ENCODE data around the gene CLK3.

CLK3 gene

DNA sequence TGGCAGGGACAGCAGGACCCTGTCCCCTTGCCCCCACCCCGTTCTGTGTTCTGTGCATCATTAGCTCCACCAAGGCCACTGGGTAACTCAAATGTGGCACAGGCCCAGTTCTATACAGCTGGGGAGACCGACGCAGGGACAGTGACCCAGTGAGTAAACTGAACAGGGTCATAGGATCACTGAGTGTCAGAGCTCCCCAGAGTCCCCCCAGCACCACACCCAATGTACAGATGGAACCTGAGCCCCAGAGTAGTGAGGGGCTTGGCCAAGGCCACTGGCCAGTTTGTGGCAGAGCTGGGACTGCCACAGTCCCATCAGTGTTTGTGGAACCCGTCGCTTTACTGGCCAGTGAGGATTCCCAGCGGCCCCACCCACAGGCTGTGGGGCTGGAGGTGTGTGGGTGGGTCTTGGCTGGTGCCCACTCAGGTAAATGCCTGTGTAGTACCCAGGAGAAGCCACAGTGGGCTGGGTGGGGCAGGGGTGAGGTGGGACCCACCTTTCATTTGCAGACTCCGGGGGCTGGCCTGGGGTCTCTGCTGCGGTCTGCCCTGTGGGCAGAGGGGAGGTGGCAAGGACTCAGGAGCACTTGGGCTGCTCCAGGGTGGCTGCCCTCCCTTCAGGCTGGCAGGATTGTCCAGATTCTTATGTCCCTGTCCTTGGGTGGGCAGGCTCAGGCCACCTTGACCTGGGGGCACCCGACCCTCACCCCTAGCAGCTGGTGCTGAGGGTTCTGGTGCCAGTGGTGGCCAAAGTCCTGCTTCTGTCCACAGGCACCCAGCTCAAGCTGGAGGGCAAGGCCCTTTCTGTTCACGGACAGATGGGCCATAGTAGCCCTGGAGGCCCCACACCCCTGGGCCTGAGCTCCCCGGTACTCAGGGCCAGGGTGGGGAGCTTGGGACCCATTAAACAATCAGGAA, 11.6 kb upstream of the CLK3 start:
- H3K27ac ChIP-seq (ENCODE audit: low read depth, low read length): no peak overlapping the region
- H3K4me3 ChIP-seq (ENCODE audit: low read depth in 1 of 2, low read length in 2 of 2): no peak overlapping the region
- H3K27me3 ChIP-seq (ENCODE audit: control insufficient read depth in 1 of 2, insufficient read depth in 2 of 2, low read length in 2 of 2): no peaks in the 10 kb centered on the region
- no peaks in the 10 kb centered on the region for H3K36me3 ChIP-seq (ENCODE audit: insufficient read depth, low read length)
- H3K9me3 ChIP-seq (ENCODE audit: low read length): no peaks in the 10 kb centered on the region
- H3K9ac ChIP-seq (ENCODE audit: low read length): no peak overlapping the region
- peaks cover 18% of the 10 kb centered on the region for H3K4me1 ChIP-seq (ENCODE audit: insufficient read depth, low read length)

DNA sequence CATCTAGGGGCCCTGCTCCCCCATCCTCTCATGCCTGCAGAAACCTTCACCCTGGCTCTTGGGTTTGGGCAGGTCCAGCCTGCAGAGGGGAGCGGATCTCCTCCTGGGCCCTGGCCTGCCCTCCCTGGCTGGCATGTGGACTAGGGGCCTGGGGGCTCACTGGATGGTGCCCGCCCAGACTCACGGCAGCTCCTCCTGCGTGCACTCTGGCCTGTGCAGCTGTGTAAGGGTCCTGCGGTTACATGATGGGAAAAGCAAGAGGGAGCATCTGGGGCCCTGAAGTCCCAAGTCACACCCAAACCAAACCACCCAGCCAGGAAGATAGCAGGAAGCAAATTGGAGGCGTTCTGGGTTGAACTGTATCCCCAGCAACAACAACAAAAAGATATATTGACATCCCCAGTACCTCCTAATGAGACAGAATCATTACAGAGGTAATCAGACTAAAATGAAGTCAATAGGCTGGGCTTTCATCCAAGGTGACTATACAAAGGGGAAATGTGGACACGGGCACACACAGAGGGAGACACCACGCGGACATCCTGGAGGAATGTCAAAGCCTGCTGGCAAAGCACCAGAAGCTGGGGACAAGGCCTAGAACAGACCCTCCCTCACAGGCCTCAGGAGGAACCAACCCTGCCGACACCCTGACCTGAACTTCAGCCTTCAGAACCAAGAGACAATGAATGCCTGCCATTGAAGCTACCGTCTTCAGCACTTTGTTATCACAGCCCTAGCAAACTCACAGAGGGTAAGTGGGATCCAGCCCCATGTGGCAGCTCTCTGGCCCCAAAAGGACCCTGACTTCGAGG, 10.4 kb upstream of the CLK3 start:
- peaks cover 8% of the 10 kb centered on the region for H3K4me1 ChIP-seq (ENCODE audit: insufficient read depth, low read length)
- no peak overlapping the region for H3K4me3 ChIP-seq (ENCODE audit: low read depth in 1 of 2, low read length in 2 of 2)
- H3K27me3 ChIP-seq (ENCODE audit: control insufficient read depth in 1 of 2, insufficient read depth in 2 of 2, low read length in 2 of 2): no peaks in the 10 kb centered on the region
- H3K36me3 ChIP-seq (ENCODE audit: insufficient read depth, low read length): no peaks in the 10 kb centered on the region
- no peaks in the 10 kb centered on the region for H3K9me3 ChIP-seq (ENCODE audit: low read length)
- H3K27ac ChIP-seq (ENCODE audit: low read depth, low read length): no peak overlapping the region
- H3K9ac ChIP-seq (ENCODE audit: low read length): no peak overlapping the region

DNA sequence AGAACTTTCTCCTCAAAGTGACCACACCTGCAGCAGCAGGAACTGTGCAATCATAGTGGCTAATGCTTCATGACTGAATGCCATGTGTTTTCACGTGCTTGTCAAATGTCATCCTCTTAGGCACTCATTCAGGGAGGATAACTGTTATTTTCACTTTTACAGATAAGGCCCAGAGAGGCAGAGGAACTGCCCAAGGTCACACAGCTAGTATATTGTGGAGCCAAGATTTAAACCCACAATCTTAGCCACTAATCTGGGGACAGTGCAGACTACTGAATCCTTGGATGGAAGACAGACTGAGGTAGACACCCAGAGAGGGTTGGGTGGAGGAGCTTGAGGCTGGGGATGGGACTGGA, 9.9 kb upstream of the CLK3 start:
- no peaks in the 10 kb centered on the region for H3K9me3 ChIP-seq (ENCODE audit: low read length)
- no peak overlapping the region for H3K4me3 ChIP-seq (ENCODE audit: low read depth in 1 of 2, low read length in 2 of 2)
- no peaks in the 10 kb centered on the region for H3K27me3 ChIP-seq (ENCODE audit: control insufficient read depth in 1 of 2, insufficient read depth in 2 of 2, low read length in 2 of 2)
- H3K4me1 ChIP-seq (ENCODE audit: insufficient read depth, low read length): peaks cover 2% of the 10 kb centered on the region
- H3K9ac ChIP-seq (ENCODE audit: low read length): no peak overlapping the region
- no peaks in the 10 kb centered on the region for H3K36me3 ChIP-seq (ENCODE audit: insufficient read depth, low read length)
- no peak overlapping the region for H3K27ac ChIP-seq (ENCODE audit: low read depth, low read length)

DNA sequence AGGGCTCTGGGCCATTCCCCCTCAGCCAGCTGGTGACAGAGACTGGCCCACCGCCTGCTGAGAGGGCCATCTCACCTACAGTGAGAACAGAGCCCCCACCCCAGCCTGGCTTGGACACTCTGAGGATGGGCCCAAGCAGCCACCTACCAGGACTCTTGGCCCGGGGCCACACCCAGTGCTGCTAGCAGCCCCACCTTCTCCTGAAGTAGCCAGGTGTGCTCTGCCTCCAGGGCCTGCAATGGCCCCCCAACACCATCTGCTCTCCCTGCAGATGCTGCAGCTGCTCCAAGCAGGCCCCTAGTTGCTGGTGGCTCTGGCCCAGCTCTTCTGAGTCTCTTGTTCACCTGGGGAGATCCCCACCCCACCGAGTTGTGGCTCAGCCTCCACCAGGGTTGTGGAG, 6.8 kb upstream of the CLK3 start:
- H3K4me1 ChIP-seq (ENCODE audit: insufficient read depth, low read length): peaks cover under 1% of the 10 kb centered on the region
- no peak overlapping the region for H3K27ac ChIP-seq (ENCODE audit: low read depth, low read length)
- no peak overlapping the region for H3K4me3 ChIP-seq (ENCODE audit: low read depth in 1 of 2, low read length in 2 of 2)
- H3K36me3 ChIP-seq (ENCODE audit: insufficient read depth, low read length): no peaks in the 10 kb centered on the region
- H3K9me3 ChIP-seq (ENCODE audit: low read length): no peaks in the 10 kb centered on the region
- H3K27me3 ChIP-seq (ENCODE audit: control insufficient read depth in 1 of 2, insufficient read depth in 2 of 2, low read length in 2 of 2): no peaks in the 10 kb centered on the region
- no peak overlapping the region for H3K9ac ChIP-seq (ENCODE audit: low read length)

DNA sequence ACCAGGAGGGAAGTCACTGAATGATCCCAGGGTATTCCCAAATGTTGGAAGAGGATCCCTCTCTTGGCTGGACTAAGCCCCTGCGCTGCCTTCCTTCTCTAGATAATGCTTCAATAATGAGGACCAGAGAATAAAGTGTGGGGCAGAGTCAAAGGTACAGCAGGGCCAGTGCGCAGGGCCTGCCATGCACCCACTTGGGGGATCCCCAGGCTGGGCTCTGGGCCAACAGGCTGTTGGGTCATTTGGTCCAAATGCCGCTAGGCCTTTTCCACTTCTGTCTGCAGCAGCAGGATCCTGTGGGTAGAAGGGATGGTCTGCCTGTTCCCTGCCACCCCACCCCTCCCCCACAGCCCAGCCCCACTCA, 5.7 kb upstream of the CLK3 start:
- Histone ChIP-seq H3K9ac (ENCODE audit: low read length) (no peak overlapping the region), H3K4me3 (ENCODE audit: low read depth in 1 of 2, low read length in 2 of 2) (no peak overlapping the region), H3K27me3 (ENCODE audit: control insufficient read depth in 1 of 2, insufficient read depth in 2 of 2, low read length in 2 of 2) (no peaks in the 10 kb centered on the region)

DNA sequence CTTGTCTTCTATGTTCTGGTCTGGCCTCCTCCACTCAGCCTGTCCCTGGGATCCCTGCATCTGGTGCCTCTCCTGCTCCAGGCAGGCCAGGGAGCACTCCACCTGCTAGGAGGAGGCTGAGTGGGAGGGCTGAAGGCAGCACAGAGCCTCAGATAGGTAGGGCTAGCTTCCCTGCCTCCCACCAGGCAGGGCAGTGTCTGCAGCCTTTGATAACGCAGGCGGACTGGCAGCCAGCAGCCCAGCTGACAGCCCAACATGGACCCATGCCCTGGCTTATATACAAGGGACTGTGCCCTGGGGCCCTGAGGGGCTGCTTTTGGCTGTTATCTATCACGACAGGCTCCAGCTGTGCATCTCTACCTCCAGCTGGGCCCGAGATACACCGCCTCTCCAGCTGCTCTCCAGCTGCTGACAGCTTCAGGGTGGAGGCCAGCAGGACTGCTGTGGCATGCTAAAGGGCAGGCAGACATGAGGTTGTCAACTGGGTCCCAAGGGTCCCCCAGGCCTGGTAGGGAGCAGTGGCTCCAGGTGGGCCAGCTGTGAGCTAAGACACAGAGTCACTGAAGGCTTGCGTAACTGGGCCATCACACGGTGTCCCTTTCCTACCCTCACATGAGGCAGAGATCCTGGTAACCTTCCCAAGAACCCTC, 5.2 kb upstream of the CLK3 start:
- H3K27me3 ChIP-seq (ENCODE audit: control insufficient read depth in 1 of 2, insufficient read depth in 2 of 2, low read length in 2 of 2): no peaks in the 10 kb centered on the region
- no peak overlapping the region for H3K9ac ChIP-seq (ENCODE audit: low read length)
- H3K9me3 ChIP-seq (ENCODE audit: low read length): no peaks in the 10 kb centered on the region
- peaks cover 6% of the 10 kb centered on the region for H3K4me1 ChIP-seq (ENCODE audit: insufficient read depth, low read length)
- no peak overlapping the region for H3K4me3 ChIP-seq (ENCODE audit: low read depth in 1 of 2, low read length in 2 of 2)
- no peak overlapping the region for H3K27ac ChIP-seq (ENCODE audit: low read depth, low read length)
- no peaks in the 10 kb centered on the region for H3K36me3 ChIP-seq (ENCODE audit: insufficient read depth, low read length)

More for the DNA sequence above, 5.7 kb upstream of the CLK3 start:
- H3K36me3 ChIP-seq (ENCODE audit: insufficient read depth, low read length): no peaks in the 10 kb centered on the region
- H3K9me3 ChIP-seq (ENCODE audit: low read length): no peaks in the 10 kb centered on the region
- peaks cover 6% of the 10 kb centered on the region for H3K4me1 ChIP-seq (ENCODE audit: insufficient read depth, low read length)
- no peak overlapping the region for H3K27ac ChIP-seq (ENCODE audit: low read depth, low read length)

DNA sequence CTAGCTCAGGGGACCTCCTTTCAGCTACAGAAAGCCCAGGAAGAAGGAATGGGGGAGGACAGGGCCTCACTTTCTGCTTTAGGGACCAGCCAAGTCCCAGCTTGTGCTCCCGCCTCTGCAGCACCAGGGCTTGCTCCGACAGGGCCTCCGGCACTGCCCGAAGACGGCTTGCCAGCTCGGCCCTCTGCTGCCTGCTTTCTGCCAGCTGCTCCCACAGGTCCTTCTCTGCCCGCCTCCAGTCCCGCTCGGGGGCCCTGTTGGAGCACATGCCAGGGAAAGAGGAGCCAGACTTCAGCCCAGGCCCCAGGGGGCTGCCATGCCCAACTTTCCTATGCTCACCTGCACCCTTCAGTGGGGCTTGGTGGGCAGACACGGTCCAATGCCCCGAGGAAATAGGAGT, 4.3 kb upstream of the CLK3 start:
- Histone ChIP-seq H3K4me3 (ENCODE audit: low read depth in 1 of 2, low read length in 2 of 2) (no peak overlapping the region), H3K9ac (ENCODE audit: low read length) (no peak overlapping the region), H3K9me3 (ENCODE audit: low read length) (no peaks in the 10 kb centered on the region), H3K4me1 (ENCODE audit: insufficient read depth, low read length) (peaks cover 7% of the 10 kb centered on the region), H3K27me3 (ENCODE audit: control insufficient read depth in 1 of 2, insufficient read depth in 2 of 2, low read length in 2 of 2) (no peaks in the 10 kb centered on the region), H3K36me3 (ENCODE audit: insufficient read depth, low read length) (no peaks in the 10 kb centered on the region), H3K27ac (ENCODE audit: low read depth, low read length) (no peak overlapping the region)

DNA sequence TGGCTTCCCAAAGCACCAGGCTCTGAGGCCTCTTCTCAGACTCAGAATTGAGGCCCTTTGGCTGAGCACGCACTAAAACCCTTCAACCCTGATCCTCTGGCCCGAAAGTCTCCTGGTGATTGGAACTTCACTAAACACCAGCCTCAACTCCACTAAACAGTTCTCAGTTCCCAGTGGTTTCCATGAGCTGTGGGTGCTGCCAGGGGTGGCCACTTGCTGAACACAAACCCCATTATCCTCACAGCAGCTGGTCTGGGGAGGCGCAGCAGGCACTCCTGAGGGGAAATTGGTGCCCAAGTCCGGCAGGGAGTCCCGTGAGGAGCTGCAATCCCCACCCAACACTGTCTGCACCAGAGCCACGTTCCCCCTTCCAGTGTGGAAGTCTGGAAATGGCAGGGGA, 3.8 kb upstream of the CLK3 start:
- H3K4me3 ChIP-seq (ENCODE audit: low read depth in 1 of 2, low read length in 2 of 2): no peak overlapping the region
- H3K9me3 ChIP-seq (ENCODE audit: low read length): no peaks in the 10 kb centered on the region
- no peaks in the 10 kb centered on the region for H3K27me3 ChIP-seq (ENCODE audit: control insufficient read depth in 1 of 2, insufficient read depth in 2 of 2, low read length in 2 of 2)
- H3K36me3 ChIP-seq (ENCODE audit: insufficient read depth, low read length): no peaks in the 10 kb centered on the region
- no peak overlapping the region for H3K27ac ChIP-seq (ENCODE audit: low read depth, low read length)
- H3K9ac ChIP-seq (ENCODE audit: low read length): no peak overlapping the region
- H3K4me1 ChIP-seq (ENCODE audit: insufficient read depth, low read length): peaks cover 12% of the 10 kb centered on the region

DNA sequence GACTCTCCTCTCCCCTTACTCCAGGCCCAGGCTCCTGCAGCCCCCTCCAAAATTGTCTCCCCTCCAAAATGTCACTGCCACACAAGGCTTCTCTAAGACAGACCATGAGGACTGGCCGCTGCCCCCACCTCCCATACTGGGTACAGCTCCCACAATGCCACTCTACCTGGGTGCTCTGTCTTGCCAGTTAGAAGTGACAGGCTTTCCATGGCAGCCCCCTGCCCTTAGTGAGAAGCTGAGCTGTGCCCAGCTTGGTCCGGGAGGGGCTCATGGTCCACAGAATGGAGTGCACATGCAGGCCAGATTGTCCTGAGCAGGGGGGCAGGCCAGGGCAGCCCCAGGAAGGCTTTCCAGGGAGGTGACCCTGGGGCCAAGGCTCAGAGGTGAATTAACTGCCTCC, 3.0 kb upstream of the CLK3 start:
- no peaks in the 10 kb centered on the region for H3K36me3 ChIP-seq (ENCODE audit: insufficient read depth, low read length)
- H3K27me3 ChIP-seq (ENCODE audit: control insufficient read depth in 1 of 2, insufficient read depth in 2 of 2, low read length in 2 of 2): no peaks in the 10 kb centered on the region
- peaks cover 21% of the 10 kb centered on the region for H3K4me1 ChIP-seq (ENCODE audit: insufficient read depth, low read length)
- no peak overlapping the region for H3K9ac ChIP-seq (ENCODE audit: low read length)
- no peaks in the 10 kb centered on the region for H3K9me3 ChIP-seq (ENCODE audit: low read length)
- H3K4me3 ChIP-seq (ENCODE audit: low read depth in 1 of 2, low read length in 2 of 2): no peak overlapping the region
- H3K27ac ChIP-seq (ENCODE audit: low read depth, low read length): no peak overlapping the region

DNA sequence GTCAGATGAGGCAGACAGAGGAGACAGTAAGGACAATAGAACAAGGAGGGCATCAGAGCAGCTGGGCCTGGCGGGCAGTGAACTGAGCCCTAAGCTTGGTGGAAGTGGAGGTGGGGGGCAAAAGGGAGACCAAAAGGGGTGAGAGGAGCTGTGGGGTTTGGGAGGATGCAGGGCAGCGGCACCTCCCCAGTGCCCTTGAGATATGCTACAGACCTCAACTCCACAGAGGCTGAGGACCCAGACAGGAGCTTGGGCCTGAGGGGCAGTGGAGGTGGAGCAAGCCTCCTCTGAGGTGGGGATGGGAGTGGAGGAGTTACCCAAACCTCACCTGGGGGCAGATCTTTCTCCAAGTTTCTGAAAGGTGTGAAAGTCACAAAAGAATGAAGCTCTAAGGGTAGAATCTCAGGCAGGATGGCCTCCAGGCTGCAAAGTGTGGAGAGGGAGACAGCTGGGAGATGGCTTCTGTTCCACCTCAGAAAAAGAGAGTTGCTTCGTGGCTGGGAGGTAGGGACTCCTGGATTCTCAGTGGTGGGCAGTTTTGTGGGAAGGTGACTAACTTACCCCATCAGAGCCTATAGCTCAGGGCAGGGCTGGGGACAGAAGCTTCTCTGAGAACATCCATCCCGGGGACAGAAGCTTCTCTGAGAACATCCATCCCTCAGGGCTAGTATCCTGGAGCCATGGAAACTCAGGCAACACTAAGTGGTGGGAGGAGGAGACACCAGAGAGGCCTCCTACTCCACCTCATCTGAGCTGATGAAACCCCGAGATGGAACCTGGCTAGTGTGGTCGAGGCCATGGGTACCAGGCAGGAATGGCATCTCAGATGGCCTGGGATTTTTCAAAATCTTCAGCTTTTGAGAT, 2.3 kb upstream of the CLK3 start:
- H3K4me1 ChIP-seq (ENCODE audit: insufficient read depth, low read length): peaks cover 27% of the 10 kb centered on the region

More for the DNA sequence above, 2.3 kb upstream of the CLK3 start:
- H3K9me3 ChIP-seq (ENCODE audit: low read length): no peaks in the 10 kb centered on the region
- H3K9ac ChIP-seq (ENCODE audit: low read length): no peak overlapping the region
- no peak overlapping the region for H3K27ac ChIP-seq (ENCODE audit: low read depth, low read length)
- H3K27me3 ChIP-seq (ENCODE audit: control insufficient read depth in 1 of 2, insufficient read depth in 2 of 2, low read length in 2 of 2): no peaks in the 10 kb centered on the region
- H3K4me3 ChIP-seq (ENCODE audit: low read depth in 1 of 2, low read length in 2 of 2): no peak overlapping the region
- H3K36me3 ChIP-seq (ENCODE audit: insufficient read depth, low read length): no peaks in the 10 kb centered on the region

Data from muscle layer of colon (tissue), 2 donors.